ENCODE measurements around the gene RMRP. TPM values are rescaled to one million over a fixed set of nuclear protein-coding genes. Genes with fewer than 3 reads are reported as not detected.

Gene RMRP
- polyA plus RNA-seq, 1 donor (not counting 4 experiments of a cell fraction or from before 2014, with no cell fraction given): 21.6 TPM

DNA sequence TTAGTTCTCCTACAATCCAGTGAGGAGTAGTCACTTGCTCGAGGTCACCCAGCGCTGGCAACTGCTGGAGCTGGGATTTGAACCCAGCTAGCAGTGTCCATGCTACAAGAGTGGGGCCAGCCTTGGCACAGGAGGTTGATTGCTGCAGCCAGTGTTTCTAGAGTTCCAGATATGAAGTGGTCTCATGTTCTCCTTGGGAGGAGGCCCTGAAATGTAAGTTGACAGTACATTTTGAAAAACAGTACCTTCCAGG, 1.1 kb upstream of the RMRP start:
- Histone ChIP-seq H3K36me3 (ENCODE audit: control insufficient read depth in 2 of 2, extremely low read depth in 1 of 2, insufficient read depth in 2 of 2, low read length in 2 of 2) (peaks cover 1 to 13% of the 10 kb centered on the region in 2 experiments), H3K4me3 (ENCODE audit: control insufficient read depth in 2 of 3, extremely low read depth in 1 of 3, insufficient read depth in 2 of 3, low read depth in 1 of 3, low read length in 3 of 3) (peak overlapping the region; percentile 73 to 84 (median 81)), H3K9me1 (ENCODE audit: control insufficient read depth, extremely low read depth, insufficient read depth, low read length) (no peaks in the 10 kb centered on the region), H3K9ac (ENCODE audit: control insufficient read depth, extremely low read depth, insufficient read depth, low read length) (peak overlapping the region; percentile 82), H2AFZ (ENCODE audit: control insufficient read depth, low read length) (peak overlapping the region; percentile 53), H3K27ac (ENCODE audit: control insufficient read depth, insufficient read depth, low read length) (peak overlapping the region; percentile 49), H3K4me2 (ENCODE audit: control insufficient read depth, extremely low read depth, insufficient read depth, low read depth, low read length) (peak overlapping the region; percentile 80), H3K9me3 (ENCODE audit: control insufficient read depth, low read depth, low read length) (no peaks in the 10 kb centered on the region), H3K27me3 (ENCODE audit: control insufficient read depth, extremely low read depth, insufficient read depth, low read length) (peaks cover 3% of the 10 kb centered on the region), H3K79me2 (ENCODE audit: control insufficient read depth, insufficient read depth, low read length) (peaks cover 2% of the 10 kb centered on the region), H3K4me1 (ENCODE audit: control insufficient read depth, extremely low read depth, insufficient read depth, low read length) (peaks cover 13% of the 10 kb centered on the region), H4K20me1 (ENCODE audit: control insufficient read depth, extremely low read depth, insufficient read depth, low read length) (no peaks in the 10 kb centered on the region)
- FAIRE-seq (no peak), DNase-seq (ENCODE audit: low read depth, low spot score) (no peak)
- dilution Hi-C loops (cut with MboI; ENCODE audit: extremely low pct_ligation_motif_present, low sequenced_read_pairs): no loop called here
- TF ChIP-seq, protein P1, sequence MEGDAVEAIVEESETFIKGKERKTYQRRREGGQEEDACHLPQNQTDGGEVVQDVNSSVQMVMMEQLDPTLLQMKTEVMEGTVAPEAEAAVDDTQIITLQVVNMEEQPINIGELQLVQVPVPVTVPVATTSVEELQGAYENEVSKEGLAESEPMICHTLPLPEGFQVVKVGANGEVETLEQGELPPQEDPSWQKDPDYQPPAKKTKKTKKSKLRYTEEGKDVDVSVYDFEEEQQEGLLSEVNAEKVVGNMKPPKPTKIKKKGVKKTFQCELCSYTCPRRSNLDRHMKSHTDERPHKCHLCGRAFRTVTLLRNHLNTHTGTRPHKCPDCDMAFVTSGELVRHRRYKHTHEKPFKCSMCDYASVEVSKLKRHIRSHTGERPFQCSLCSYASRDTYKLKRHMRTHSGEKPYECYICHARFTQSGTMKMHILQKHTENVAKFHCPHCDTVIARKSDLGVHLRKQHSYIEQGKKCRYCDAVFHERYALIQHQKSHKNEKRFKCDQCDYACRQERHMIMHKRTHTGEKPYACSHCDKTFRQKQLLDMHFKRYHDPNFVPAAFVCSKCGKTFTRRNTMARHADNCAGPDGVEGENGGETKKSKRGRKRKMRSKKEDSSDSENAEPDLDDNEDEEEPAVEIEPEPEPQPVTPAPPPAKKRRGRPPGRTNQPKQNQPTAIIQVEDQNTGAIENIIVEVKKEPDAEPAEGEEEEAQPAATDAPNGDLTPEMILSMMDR (optimal IDR thresholded peaks at IDR 0.05 in 1 of 3, IDR thresholded peaks at IDR 0.05 in 1 of 3, conservative IDR thresholded peaks at IDR 0.05 in 1 of 3; ENCODE audit: extremely low read depth in 1 of 3, insufficient read depth in 2 of 3, low read length in 3 of 3): no peak
- TF ChIP-seq EZH2 (IDR thresholded peaks at IDR 0.05; ENCODE audit: low read length): no peak

DNA sequence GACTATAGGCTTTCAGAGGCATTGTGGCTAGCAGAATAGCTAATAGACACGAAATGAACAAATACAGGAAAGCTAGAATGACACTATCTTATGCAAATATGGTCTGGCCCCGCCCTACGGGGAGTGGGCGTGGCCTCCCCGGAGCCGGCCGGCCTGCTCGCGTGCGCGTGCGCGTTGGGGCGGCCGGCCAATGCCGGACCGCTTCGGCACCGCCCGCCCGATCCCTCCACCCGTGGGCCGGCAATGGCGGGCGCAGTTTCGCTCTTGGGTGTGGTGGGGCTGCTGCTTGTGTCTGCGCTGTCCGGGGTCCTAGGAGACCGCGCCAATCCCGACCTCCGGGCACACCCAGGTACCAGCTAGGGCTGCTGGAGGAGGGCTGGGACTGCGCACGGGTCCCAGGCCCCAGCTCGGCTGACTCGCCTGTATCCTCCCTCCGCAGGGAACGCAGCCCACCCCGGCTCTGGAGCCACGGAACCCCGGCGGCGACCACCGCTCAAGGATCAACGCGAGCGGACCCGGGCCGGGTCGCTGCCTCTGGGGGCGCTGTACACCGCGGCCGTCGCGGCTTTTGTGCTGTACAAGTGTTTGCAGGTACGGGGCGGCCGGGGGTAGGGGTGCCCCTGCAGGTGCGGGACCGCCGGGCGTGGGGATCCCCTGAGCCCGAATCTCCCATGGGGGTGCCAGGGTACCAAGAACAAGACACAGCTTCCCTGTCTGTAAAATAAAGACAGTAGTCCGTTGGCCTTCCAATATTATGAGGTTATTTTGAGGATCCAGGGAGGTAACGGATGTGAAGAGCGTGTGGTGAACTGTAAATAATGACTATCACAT, 533 bp upstream of the RMRP start, which contains the start of gene CCDC107:
TSS of gene CCDC107 (plus strand) at position 156 of the 831 bp plus-strand sequence. CDS start at position 244, 88 bp downstream.
- peaks cover 3% of the 10 kb centered on the region for H3K27me3 ChIP-seq (ENCODE audit: control insufficient read depth, extremely low read depth, insufficient read depth, low read length)
- H4K20me1 ChIP-seq (ENCODE audit: control insufficient read depth, extremely low read depth, insufficient read depth, low read length): no peaks in the 10 kb centered on the region
- dilution Hi-C loops (cut with MboI; ENCODE audit: extremely low pct_ligation_motif_present, low sequenced_read_pairs): no loop called here
- FAIRE-seq (no peak), DNase-seq (ENCODE audit: low read depth, low spot score) (no peak)
- H3K4me1 ChIP-seq (ENCODE audit: control insufficient read depth, extremely low read depth, insufficient read depth, low read length): peaks cover 13% of the 10 kb centered on the region
- no peak for TF ChIP-seq EZH2 (IDR thresholded peaks at IDR 0.05; ENCODE audit: low read length)
- TF ChIP-seq, protein P1 (optimal IDR thresholded peaks at IDR 0.05 in 1 of 3, IDR thresholded peaks at IDR 0.05 in 1 of 3, conservative IDR thresholded peaks at IDR 0.05 in 1 of 3; ENCODE audit: extremely low read depth in 1 of 3, insufficient read depth in 2 of 3, low read length in 3 of 3): peak in 2 of 3 experiments; percentile 62 to 87
- peaks cover 2% of the 10 kb centered on the region for H3K79me2 ChIP-seq (ENCODE audit: control insufficient read depth, insufficient read depth, low read length)
- H2AFZ ChIP-seq (ENCODE audit: control insufficient read depth, low read length): peak within 1 kb of the TSS; percentile 90
- H3K4me2 ChIP-seq (ENCODE audit: control insufficient read depth, extremely low read depth, insufficient read depth, low read depth, low read length): peak within 1 kb of the TSS; percentile 87
- H3K9ac ChIP-seq (ENCODE audit: control insufficient read depth, extremely low read depth, insufficient read depth, low read length): peak within 1 kb of the TSS; percentile 82
- peak within 1 kb of the TSS; percentile 92 for H3K27ac ChIP-seq (ENCODE audit: control insufficient read depth, insufficient read depth, low read length)
- no peaks in the 10 kb centered on the region for H3K9me3 ChIP-seq (ENCODE audit: control insufficient read depth, low read depth, low read length)
- H3K4me3 ChIP-seq (ENCODE audit: control insufficient read depth in 2 of 3, extremely low read depth in 1 of 3, insufficient read depth in 2 of 3, low read depth in 1 of 3, low read length in 3 of 3): peak within 1 kb of the TSS; percentile 73 to 84 (median 81)
- H3K36me3 ChIP-seq (ENCODE audit: control insufficient read depth in 2 of 2, extremely low read depth in 1 of 2, insufficient read depth in 2 of 2, low read length in 2 of 2): peaks cover 1 to 13% of the 10 kb centered on the region in 2 experiments
- no peaks in the 10 kb centered on the region for H3K9me1 ChIP-seq (ENCODE audit: control insufficient read depth, extremely low read depth, insufficient read depth, low read length)

All from keratinocyte (primary cell).